H9 (cell line): ENCODE data around the gene KLC1. TPM values are rescaled to one million over a fixed set of nuclear protein-coding genes. Genes with fewer than 3 reads are reported as not detected.
"Not testable (repeated sequence)": the region's sequence is repeated elsewhere in the genome, so short reads cannot be mapped to it uniquely, and the experiment has no call there.

Experiments
- DNase-seq: peaks from one replicate; pipeline ENCODE4 v3.0.0-alpha.2; 2017
- H2AFZ ChIP-seq: one replicate; pipeline ENCODE4 v1.6.1; 2013; ENCODE audit warnings: mild to moderate bottlenecking, low read length, control low read depth, moderate library complexity
- H2AK5ac ChIP-seq: 2 replicates; pipeline ENCODE4 v1.6.1; 2013; ENCODE audit warnings: low read length, control low read depth, mixed read lengths; ENCODE audit not compliant: insufficient read length
- H2BK120ac ChIP-seq: one replicate; pipeline ENCODE4 v1.6.1; 2013; ENCODE audit warnings: low read depth, mild to moderate bottlenecking, low read length, control low read depth, inconsistent platforms; ENCODE audit not compliant: poor library complexity, severe bottlenecking
- H2BK12ac ChIP-seq: 2 replicates; pipeline ENCODE4 v1.6.1; 2013; ENCODE audit warnings: low read length, control low read depth, mixed read lengths, low read depth; ENCODE audit not compliant: insufficient read length
- H2BK15ac ChIP-seq: 2 replicates; pipeline ENCODE4 v1.6.1; 2013; ENCODE audit warnings: low read depth, low read length, control low read depth
- H2BK20ac ChIP-seq: one replicate; pipeline ENCODE4 v1.6.1; 2013; ENCODE audit warnings: low read depth, mild to moderate bottlenecking, low read length, control low read depth, inconsistent platforms; ENCODE audit not compliant: poor library complexity, severe bottlenecking
- H2BK5ac ChIP-seq: 2 replicates; pipeline ENCODE4 v1.6.1; 2013; ENCODE audit warnings: low read length, control low read depth, mixed read lengths; ENCODE audit not compliant: insufficient read length
- H3K14ac ChIP-seq: 2 replicates; pipeline ENCODE4 v1.6.1; 2013; ENCODE audit warnings: low read length, control low read depth; ENCODE audit not compliant: insufficient read depth
- H3K18ac ChIP-seq: 2 replicates; pipeline ENCODE4 v1.6.1; 2013; ENCODE audit warnings: low read depth, mild to moderate bottlenecking, mixed read lengths, low read length, control low read depth; ENCODE audit not compliant: insufficient read length
- H3K23ac ChIP-seq: 2 replicates; pipeline ENCODE4 v1.6.1; 2013; ENCODE audit warnings: low read length, control low read depth, mixed read lengths, low read depth; ENCODE audit not compliant: insufficient read length
- H3K23me2 ChIP-seq: 2 replicates; pipeline ENCODE4 v1.6.1; 2013; ENCODE audit warnings: low read depth, mild to moderate bottlenecking, mixed read lengths, low read length, control low read depth; ENCODE audit not compliant: insufficient read length, poor library complexity, severe bottlenecking
- H3K27ac ChIP-seq: 2 replicates; pipeline ENCODE4 v1.5.1; 2013; ENCODE audit warnings: low read length, control low read depth, mixed read lengths, low read depth; ENCODE audit not compliant: insufficient read length
- H3K27me3 ChIP-seq: 2 replicates; pipeline ENCODE4 v1.6.1; 2013; ENCODE audit warnings: low read length, control low read depth, inconsistent platforms; ENCODE audit not compliant: insufficient read depth
- H3K4ac ChIP-seq: 2 replicates; pipeline ENCODE4 v1.6.1; 2013; ENCODE audit warnings: low read depth, mild to moderate bottlenecking, control low read depth, inconsistent platforms, low read length, moderate library complexity
- H3K4me1 ChIP-seq: 2 replicates; pipeline ENCODE4 v1.6.1; 2013; ENCODE audit warnings: low read length, control low read depth, inconsistent platforms; ENCODE audit not compliant: insufficient read depth
- H3K4me2 ChIP-seq: 2 replicates; pipeline ENCODE4 v1.6.1; 2013; ENCODE audit warnings: low read length, control low read depth, mixed read lengths; ENCODE audit not compliant: insufficient read length, insufficient read depth
- H3K56ac ChIP-seq: 2 replicates; pipeline ENCODE4 v1.6.1; 2013; ENCODE audit warnings: low read depth, mild to moderate bottlenecking, mixed read lengths, low read length, control low read depth; ENCODE audit not compliant: insufficient read length
- H3K79me1 ChIP-seq: 2 replicates; pipeline ENCODE4 v1.6.1; 2013; ENCODE audit warnings: low read depth, mild to moderate bottlenecking, moderate library complexity, low read length, control low read depth, inconsistent platforms; ENCODE audit not compliant: insufficient read depth, poor library complexity, severe bottlenecking
- H3K79me2 ChIP-seq: 2 replicates; pipeline ENCODE4 v1.6.1; 2013; ENCODE audit warnings: low read length, control low read depth, inconsistent platforms; ENCODE audit not compliant: insufficient read depth
- H3K9ac ChIP-seq: 2 replicates; pipeline ENCODE4 v1.6.1; 2013; ENCODE audit warnings: low read length, control low read depth, mixed read lengths; ENCODE audit not compliant: insufficient read length; ENCODE audit errors: extremely low read depth
- H3K9me3 ChIP-seq: one replicate; pipeline ENCODE4 v1.6.1; 2013; ENCODE audit warnings: low read depth, low read length, inconsistent platforms; ENCODE audit not compliant: control insufficient read depth
- H3T11ph ChIP-seq: one replicate; pipeline ENCODE4 v1.6.1; 2013; ENCODE audit warnings: mild to moderate bottlenecking, low read length, control low read depth, inconsistent platforms
- H4K20me1 ChIP-seq: one replicate; pipeline ENCODE4 v1.6.1; 2013; ENCODE audit not compliant: control insufficient read depth, insufficient read length, insufficient read depth
- H4K5ac ChIP-seq: 2 replicates; pipeline ENCODE4 v1.6.1; 2013; ENCODE audit warnings: low read depth, mild to moderate bottlenecking, mixed read lengths, low read length, control low read depth; ENCODE audit not compliant: insufficient read length
- H4K8ac ChIP-seq: replicated peaks from 2 replicates; pipeline ENCODE4 v1.6.1; 2013; ENCODE audit warnings: low read length, control low read depth, mixed read lengths, low read depth; ENCODE audit not compliant: insufficient read length
- H4K91ac ChIP-seq: 2 replicates; pipeline ENCODE4 v1.6.1; 2013; ENCODE audit warnings: low read depth, mild to moderate bottlenecking, moderate library complexity, mixed read lengths, low read length, control low read depth; ENCODE audit not compliant: insufficient read length
- H3K27ac Mint-ChIP-seq, 3 experiments: 2 replicates in 2 of 3; 3 replicates in 1 of 3; pipeline ENCODE4 v1.8.0; 2020 to 2021; ENCODE audit warnings: mixed read lengths in 3 of 3, mild to moderate bottlenecking in 1 of 3, moderate library complexity in 1 of 3
- H3K27me3 Mint-ChIP-seq: 2 replicates; pipeline ENCODE4 v1.8.0; 2021; ENCODE audit warnings: low read depth, mild to moderate bottlenecking, moderate library complexity, mixed read lengths
- H3K36me3 Mint-ChIP-seq, 3 experiments: 2 replicates in 2 of 3; 3 replicates in 1 of 3; pipeline ENCODE4 v1.8.0; 2020 to 2021; ENCODE audit warnings: low read depth in 3 of 3, mixed read lengths in 3 of 3; ENCODE audit not compliant: insufficient read depth in 1 of 3
- H3K4me1 Mint-ChIP-seq, 2 experiments: 2 replicates each; pipeline ENCODE4 v1.8.0; 2020; ENCODE audit warnings: mixed read lengths in 2 of 2
- H3K4me3 Mint-ChIP-seq, 2 experiments: 2 replicates in 1 of 2; 3 replicates in 1 of 2; pipeline ENCODE4 v1.8.0; 2020 to 2021; ENCODE audit warnings: mild to moderate bottlenecking in 2 of 2, mixed read lengths in 2 of 2, moderate library complexity in 1 of 2
- H3K9me3 Mint-ChIP-seq, 2 experiments: 2 replicates in 1 of 2; 3 replicates in 1 of 2; pipeline ENCODE4 v1.8.0; 2020; ENCODE audit warnings: mild to moderate bottlenecking in 2 of 2, mixed read lengths in 2 of 2, moderate library complexity in 1 of 2
- CTCF ChIP-seq: fragments of 200-600 bp; sonication (generic); conservative IDR thresholded peaks from 3 replicates; pipeline ENCODE4 v1.8.0; 2021; ENCODE audit warnings: antibody characterized with exemption, mild to moderate bottlenecking
- WGBS: extraction: QIAGEN DNeasy Blood & Tissue Kit; methylation state at CpG from one replicate; pipeline ENCODE4 v1.1.7; 2013; ENCODE audit warnings: missing lambda C conversion rate, low lambda C conversion rate, mixed read lengths; ENCODE audit not compliant: insufficient read length; ENCODE audit errors: extremely low coverage; 5-methylcytosine and 5-hydroxymethylcytosine counted together
- total RNA-seq: library from RNA; stranded (reverse); gene quantifications from 2 replicates; pipeline ENCODE4 v1.2.1, GENCODE V29; 2021

The KLC1 gene
- total RNA-seq, 1 experiment from 2014 or later = 143 TPM

- Histone ChIP-seq H2BK12ac (no peak overlapping the region), H3K27me3 (no peaks in the 10 kb centered on the region), H3K56ac (no peak overlapping the region), H3K4ac (no peak overlapping the region), H4K91ac (no peak overlapping the region), H3K27ac (no peak overlapping the region), H4K8ac (no peak overlapping the region), H3K23ac (no peak overlapping the region), H3K18ac (no peak overlapping the region), H2AK5ac (no peak overlapping the region), H3K9me3 (no peaks in the 10 kb centered on the region), H3T11ph (no peak overlapping the region), H2AFZ (no peak overlapping the region), H3K79me1 (no peaks in the 10 kb centered on the region), H2BK20ac (no peak overlapping the region), H3K4me1 (no peaks in the 10 kb centered on the region), H2BK5ac (no peak overlapping the region), H4K5ac (no peak overlapping the region), H2BK120ac (no peak overlapping the region), H3K4me2 (no peak overlapping the region), H3K79me2 (0 out of 2 replicates have a peak, but pooled peaks cover 2% of the 10 kb centered on the region), H3K23me2 (no peaks in the 10 kb centered on the region), H3K9ac (no peak overlapping the region), H3K14ac (no peak overlapping the region), H4K20me1 (peaks cover 3% of the 10 kb centered on the region), H2BK15ac (no peak overlapping the region)
- WGBS = no CpG with 5 or more reads among the region's 8 CpGs
- Mint-ChIP-seq H3K9me3 (no peaks in the 10 kb centered on the region), H3K27me3 (no peaks in the 10 kb centered on the region), H3K27ac (peak overlapping the region in 1 of 3 experiments; percentile 6; a peak in 1 of 7 replicates), H3K4me3 (no peak overlapping the region), H3K36me3 (peaks cover 2 to 62% (median 43%) of the 10 kb centered on the region in 3 experiments; a peak in 6 of 7 replicates), H3K4me1 (peaks cover under 1% of the 10 kb centered on the region in 2 experiments)
- no peak for TF ChIP-seq CTCF
- no peak for DNase-seq
These were observed 61.3 kb downstream of the KLC1 start for GRCh38 chr14:103690332-103690731.

- not testable (repeated sequence) for H2BK15ac ChIP-seq, H2BK20ac ChIP-seq, H3K23me2 ChIP-seq, H3K27ac ChIP-seq, H3K27me3 ChIP-seq, H3K79me1 ChIP-seq, H2BK5ac ChIP-seq, H3K23ac ChIP-seq, H3K4me1 ChIP-seq, H4K5ac ChIP-seq, H3K9me3 ChIP-seq, H3K4me3 Mint-ChIP-seq, H3K4me2 ChIP-seq, H4K91ac ChIP-seq, H3K56ac ChIP-seq, H3K4ac ChIP-seq, DNase-seq, H3K9me3 Mint-ChIP-seq, H3K27me3 Mint-ChIP-seq, H2AFZ ChIP-seq, H3T11ph ChIP-seq, H3K9ac ChIP-seq, H2AK5ac ChIP-seq, H4K20me1 ChIP-seq, H3K18ac ChIP-seq, H2BK12ac ChIP-seq, H4K8ac ChIP-seq, H2BK120ac ChIP-seq, H3K14ac ChIP-seq, H3K79me2 ChIP-seq
- Mint-ChIP-seq H3K36me3 (peaks cover 0 to 58% (median 31%) of the 10 kb centered on the region in 3 experiments; a peak in 6 of 7 replicates), H3K4me1 (peaks cover 5 to 12% of the 10 kb centered on the region in 2 experiments), H3K27ac (0 out of 7 replicates have a peak overlapping the region, but pooled peaks of 1 of the 3 experiments have one; percentile 57)
- no CpG with 5 or more reads among the region's 5 CpGs for WGBS
These were observed 62.6 kb downstream of the KLC1 start for GRCh38 chr14:103691655-103692054.
